ENCODE data around the gene STX19. TPM values are rescaled to one million over a fixed set of nuclear protein-coding genes. Genes with fewer than 3 reads are reported as not detected.

The STX19 gene
- total and polyA plus RNA-seq, 2 donors (not counting 1 experiment from before 2014, with no cell fraction given) = not detected

- Histone ChIP-seq H3K9me3 (ENCODE audit: control insufficient read depth, insufficient read depth, low read depth, low read length) (no peaks in the 10 kb centered on the region), H3K9ac (ENCODE audit: insufficient read depth, low read length) (no peak overlapping the region), H3K27ac (ENCODE audit: insufficient read depth, low read length) (no peak overlapping the region)
Measured at GRCh38 chr3:94065819-94066480, 37.6 kb upstream of the STX19 start.

DNA sequence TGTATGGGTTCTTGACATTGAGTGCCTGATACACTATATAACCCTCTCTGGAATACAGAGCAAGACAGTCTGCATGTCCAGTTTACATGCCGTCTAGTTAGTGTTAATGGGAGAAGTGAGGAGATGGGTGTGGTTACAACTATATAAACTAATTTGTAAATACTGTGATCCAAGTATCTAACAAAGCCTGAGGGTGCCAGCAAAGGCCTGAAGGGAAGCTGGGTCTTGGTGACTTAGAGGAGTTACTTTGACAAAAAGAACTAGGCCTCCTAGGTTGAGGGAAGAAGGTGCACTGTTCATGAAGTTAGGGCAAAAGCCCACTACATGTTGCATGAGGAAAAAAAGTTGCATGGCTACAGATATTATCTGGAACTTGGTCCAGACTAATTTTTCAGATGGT is 36.7 kb upstream of the STX19 start:
- no peaks in the 10 kb centered on the region for H3K27me3 ChIP-seq (ENCODE audit: control insufficient read depth, insufficient read depth, low read length)
- no peaks in the 10 kb centered on the region for H3K9me3 ChIP-seq (ENCODE audit: control insufficient read depth, insufficient read depth, low read depth, low read length)
- H3K9ac ChIP-seq (ENCODE audit: insufficient read depth, low read length) = no peak overlapping the region
- TF ChIP-seq EZH2 (IDR thresholded peaks at IDR 0.05; ENCODE audit: low read length, missing control alignments) (no peak), CTCF (conservative IDR thresholded peaks at IDR 0.05 in 1 of 2, IDR thresholded peaks at IDR 0.05 in 1 of 2; ENCODE audit: low read depth in 1 of 2, low read length in 2 of 2) (no peak)
- H3K4me3 ChIP-seq (replicated peaks in 1 of 4; ENCODE audit: control extremely low read depth in 1 of 4, insufficient read depth in 1 of 4, low read depth in 3 of 4, low read length in 4 of 4) = peak overlapping the region in 2 of 4 experiments; percentile 3 to 7
- no peak overlapping the region for H3K27ac ChIP-seq (ENCODE audit: insufficient read depth, low read length)
- peaks cover 15% of the 10 kb centered on the region for H3K79me2 ChIP-seq (ENCODE audit: control insufficient read depth, insufficient read depth, low read length)
- DNase-seq (ENCODE audit: low read depth in 2 of 2) = no peak
- no peaks in the 10 kb centered on the region for H3K36me3 ChIP-seq (ENCODE audit: control insufficient read depth, insufficient read depth, low read length)
- H2AFZ ChIP-seq (ENCODE audit: low read length) = no peak overlapping the region
- no peaks in the 10 kb centered on the region for H3K4me1 ChIP-seq (ENCODE audit: control insufficient read depth, extremely low read depth, insufficient read depth, low read length)
- no peaks in the 10 kb centered on the region for H4K20me1 ChIP-seq (ENCODE audit: control insufficient read depth, extremely low read depth, insufficient read depth, low read length)
- H3K4me2 ChIP-seq (ENCODE audit: extremely low read depth, insufficient read depth, low read length) = no peak overlapping the region

More at GRCh38 chr3:94065819-94066480, 37.6 kb upstream of the STX19 start:
- no peak overlapping the region for H2AFZ ChIP-seq (ENCODE audit: low read length)
- H3K4me1 ChIP-seq (ENCODE audit: control insufficient read depth, extremely low read depth, insufficient read depth, low read length) = no peaks in the 10 kb centered on the region
- no peak for DNase-seq (ENCODE audit: low read depth in 2 of 2)
- no peaks in the 10 kb centered on the region for H4K20me1 ChIP-seq (ENCODE audit: control insufficient read depth, extremely low read depth, insufficient read depth, low read length)
- TF ChIP-seq EZH2 (IDR thresholded peaks at IDR 0.05; ENCODE audit: low read length, missing control alignments) (no peak), CTCF (conservative IDR thresholded peaks at IDR 0.05 in 1 of 2, IDR thresholded peaks at IDR 0.05 in 1 of 2; ENCODE audit: low read depth in 1 of 2, low read length in 2 of 2) (no peak)
- H3K4me3 ChIP-seq (replicated peaks in 1 of 4; ENCODE audit: control extremely low read depth in 1 of 4, insufficient read depth in 1 of 4, low read depth in 3 of 4, low read length in 4 of 4) = no peak overlapping the region
- H3K36me3 ChIP-seq (ENCODE audit: control insufficient read depth, insufficient read depth, low read length) = no peaks in the 10 kb centered on the region
- H3K79me2 ChIP-seq (ENCODE audit: control insufficient read depth, insufficient read depth, low read length) = peaks cover 15% of the 10 kb centered on the region
- no peaks in the 10 kb centered on the region for H3K27me3 ChIP-seq (ENCODE audit: control insufficient read depth, insufficient read depth, low read length)
- no peak overlapping the region for H3K4me2 ChIP-seq (ENCODE audit: extremely low read depth, insufficient read depth, low read length)

DNA sequence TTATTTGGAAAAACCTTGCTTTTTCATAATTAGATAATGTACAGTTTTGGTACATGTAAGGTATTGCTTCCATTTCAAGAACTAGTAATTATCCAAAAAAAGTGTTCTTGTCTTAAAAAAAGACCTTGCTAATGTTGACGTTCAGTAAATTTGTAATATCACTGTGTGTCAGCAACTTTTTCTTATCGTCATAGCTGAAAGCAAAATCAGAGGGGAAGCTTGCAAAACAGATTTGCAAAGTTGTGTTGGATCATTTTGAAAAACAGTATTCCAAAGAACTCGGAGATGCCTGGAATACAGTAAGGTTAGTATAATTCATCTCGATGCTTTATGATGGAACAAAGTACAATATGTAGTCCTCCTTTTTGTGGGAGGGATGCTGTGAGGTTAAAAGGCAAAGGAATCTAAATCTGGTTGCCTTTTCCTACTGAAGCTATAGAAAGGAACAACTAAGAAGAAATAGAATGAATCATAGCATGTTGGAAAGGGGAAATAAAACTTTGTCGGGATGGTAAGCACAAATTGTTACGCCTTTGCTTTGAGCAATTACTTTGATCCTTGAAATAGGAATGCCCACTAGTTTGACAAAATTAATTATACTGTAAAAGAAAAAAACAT is 36.0 kb upstream of the STX19 start:
- TF ChIP-seq CTCF (conservative IDR thresholded peaks at IDR 0.05 in 1 of 2, IDR thresholded peaks at IDR 0.05 in 1 of 2; ENCODE audit: low read depth in 1 of 2, low read length in 2 of 2) (no peak), EZH2 (IDR thresholded peaks at IDR 0.05; ENCODE audit: low read length, missing control alignments) (no peak)
- DNase-seq (ENCODE audit: low read depth in 2 of 2) = no peak
- H3K9me3 ChIP-seq (ENCODE audit: control insufficient read depth, insufficient read depth, low read depth, low read length) = no peaks in the 10 kb centered on the region
- peak overlapping the region; percentile 57 for H3K4me2 ChIP-seq (ENCODE audit: extremely low read depth, insufficient read depth, low read length)
- no peak overlapping the region for H3K9ac ChIP-seq (ENCODE audit: insufficient read depth, low read length)
- no peak overlapping the region for H2AFZ ChIP-seq (ENCODE audit: low read length)
- no peaks in the 10 kb centered on the region for H3K4me1 ChIP-seq (ENCODE audit: control insufficient read depth, extremely low read depth, insufficient read depth, low read length)
- H3K36me3 ChIP-seq (ENCODE audit: control insufficient read depth, insufficient read depth, low read length) = no peaks in the 10 kb centered on the region
- no peaks in the 10 kb centered on the region for H4K20me1 ChIP-seq (ENCODE audit: control insufficient read depth, extremely low read depth, insufficient read depth, low read length)
- no peak overlapping the region for H3K27ac ChIP-seq (ENCODE audit: insufficient read depth, low read length)
- peak overlapping the region in 3 of 4 experiments; percentile 76 to 92 (median 90) for H3K4me3 ChIP-seq (replicated peaks in 1 of 4; ENCODE audit: control extremely low read depth in 1 of 4, insufficient read depth in 1 of 4, low read depth in 3 of 4, low read length in 4 of 4)
- no peaks in the 10 kb centered on the region for H3K27me3 ChIP-seq (ENCODE audit: control insufficient read depth, insufficient read depth, low read length)
- H3K79me2 ChIP-seq (ENCODE audit: control insufficient read depth, insufficient read depth, low read length) = peaks cover 15% of the 10 kb centered on the region

Data from fibroblast of lung (primary cell).